GM19035 (cell line): ENCODE results near the gene AUTS2.

ENCODE experiments used
- ATAC-seq: cut with Tn5 transposase; IDR thresholded peaks from one replicate; pipeline ENCODE4 v1.9.1; 2021; ENCODE audit not compliant: unreplicated experiment

AUTS2 gene

GRCh38 chr7:70554646-70555045, 956.4 kb downstream of the AUTS2 start:
- ATAC-seq = no peak

GRCh38 chr7:70556761-70557160, 958.5 kb downstream of the AUTS2 start:
- no peak for ATAC-seq

GRCh38 chr7:70557338-70557737, 959.1 kb downstream of the AUTS2 start:
- ATAC-seq = no peak

- no peak for ATAC-seq
These were observed 961.5 kb downstream of the AUTS2 start for GRCh38 chr7:70559815-70560214.

GRCh38 chr7:70563960-70564359, 965.7 kb downstream of the AUTS2 start:
- no peak for ATAC-seq

- no peak for ATAC-seq
These were observed 967.6 kb downstream of the AUTS2 start for GRCh38 chr7:70565721-70566370.

- ATAC-seq = no peak
These were observed 968.4 kb downstream of the AUTS2 start for GRCh38 chr7:70566671-70567070.

- no peak for ATAC-seq
These were observed 970.5 kb downstream of the AUTS2 start for GRCh38 chr7:70568674-70569334.

GRCh38 chr7:70569335-70569819, 971.1 kb downstream of the AUTS2 start:
- ATAC-seq = no peak

GRCh38 chr7:70570029-70570428, 971.8 kb downstream of the AUTS2 start:
- no peak for ATAC-seq

- no peak for ATAC-seq
These were observed 972.7 kb downstream of the AUTS2 start for GRCh38 chr7:70570961-70571360.

GRCh38 chr7:70571403-70571934, 973.2 kb downstream of the AUTS2 start:
- no peak for ATAC-seq

- ATAC-seq = no peak
These were observed 973.7 kb downstream of the AUTS2 start for GRCh38 chr7:70571961-70572360.

- no peak for ATAC-seq
These were observed 974.3 kb downstream of the AUTS2 start for GRCh38 chr7:70572571-70572970.

- no peak for ATAC-seq
These were observed 974.9 kb downstream of the AUTS2 start for GRCh38 chr7:70573071-70573661.

GRCh38 chr7:70573696-70574095, 975.4 kb downstream of the AUTS2 start:
- no peak for ATAC-seq

- no peak for ATAC-seq
These were observed 976.1 kb downstream of the AUTS2 start for GRCh38 chr7:70574314-70574834.

GRCh38 chr7:70574970-70575799, 976.9 kb downstream of the AUTS2 start:
- ATAC-seq = no peak

- ATAC-seq = no peak
These were observed 978.8 kb downstream of the AUTS2 start for GRCh38 chr7:70577078-70577477.

GRCh38 chr7:70578131-70578530, 979.9 kb downstream of the AUTS2 start:
- ATAC-seq = no peak
